Progenitor cell of endocrine pancreas (in vitro differentiated cells): ENCODE data around the gene FADS1. TPM values are rescaled to one million over a fixed set of nuclear protein-coding genes. Genes with fewer than 3 reads are reported as not detected.

Source experiments
- DNase-seq: peaks from one replicate; pipeline ENCODE4 v3.0.0; 2021; ENCODE audit warnings: low spot score; ENCODE audit not compliant: unreplicated experiment
- H3K27ac Mint-ChIP-seq: 2 replicates; pipeline ENCODE4 v1.8.0; 2021; ENCODE audit warnings: mild to moderate bottlenecking, moderate library complexity, mixed read lengths
- H3K27me3 Mint-ChIP-seq: 2 replicates; pipeline ENCODE4 v1.8.0; 2021; ENCODE audit warnings: mixed read lengths
- H3K36me3 Mint-ChIP-seq: 2 replicates; pipeline ENCODE4 v1.8.0; 2022; ENCODE audit warnings: mixed read lengths; ENCODE audit not compliant: insufficient read depth
- H3K4me1 Mint-ChIP-seq: 2 replicates; pipeline ENCODE4 v1.8.0; 2021; ENCODE audit warnings: low read depth, mixed read lengths
- H3K4me3 Mint-ChIP-seq: 2 replicates; pipeline ENCODE4 v1.8.0; 2021; ENCODE audit warnings: low read depth, mild to moderate bottlenecking, moderate library complexity, mixed read lengths
- H3K9me3 Mint-ChIP-seq: 2 replicates; pipeline ENCODE4 v1.8.0; 2021; ENCODE audit warnings: low read depth, mixed read lengths
- CTCF ChIP-seq: fragments of 200-600 bp; sonication (generic); IDR thresholded peaks from one replicate; pipeline ENCODE4 v1.5.0; 2021; ENCODE audit warnings: antibody characterized with exemption, mild to moderate bottlenecking; ENCODE audit not compliant: unreplicated experiment
- total RNA-seq: library from RNA; stranded (reverse); gene quantifications from 2 replicates; pipeline ENCODE4 v1.2.1, GENCODE V29; 2021

The FADS1 gene
- total RNA-seq, 1 donor from 2014 or later: 114 TPM

- Mint-ChIP-seq H3K27me3 (no peaks in the 10 kb centered on the region), H3K27ac (peak overlapping the region; percentile 84), H3K9me3 (no peaks in the 10 kb centered on the region), H3K4me3 (no peak overlapping the region), H3K4me1 (no peaks in the 10 kb centered on the region), H3K36me3 (peaks cover 11% of the 10 kb centered on the region)
- TF ChIP-seq CTCF: no peak
- no peak for DNase-seq
Observed at GRCh38 chr11:61777234-61778090, 39.3 kb downstream of the FADS1 start.

GRCh38 chr11:61776561-61777075, 40.2 kb downstream of the FADS1 start:
- Mint-ChIP-seq H3K4me3 (no peak overlapping the region), H3K27me3 (no peaks in the 10 kb centered on the region), H3K36me3 (peaks cover 8% of the 10 kb centered on the region), H3K9me3 (no peaks in the 10 kb centered on the region), H3K27ac (peak overlapping the region; percentile 56), H3K4me1 (no peaks in the 10 kb centered on the region)
- DNase-seq: no peak
- TF ChIP-seq CTCF: peak; percentile 61

GRCh38 chr11:61775606-61776554, 40.9 kb downstream of the FADS1 start:
- Mint-ChIP-seq H3K36me3 (peaks cover 8% of the 10 kb centered on the region), H3K9me3 (no peaks in the 10 kb centered on the region), H3K4me3 (no peak overlapping the region), H3K27ac (no peak overlapping the region), H3K4me1 (peaks cover 3% of the 10 kb centered on the region), H3K27me3 (no peaks in the 10 kb centered on the region)
- no peak for TF ChIP-seq CTCF
- DNase-seq: no peak

- no peak for DNase-seq
- TF ChIP-seq CTCF: no peak
- no peak overlapping the region for H3K27ac Mint-ChIP-seq
- H3K27me3 Mint-ChIP-seq: no peaks in the 10 kb centered on the region
- no peak overlapping the region for H3K4me3 Mint-ChIP-seq
- H3K36me3 Mint-ChIP-seq: peaks cover 8% of the 10 kb centered on the region
- no peaks in the 10 kb centered on the region for H3K9me3 Mint-ChIP-seq
- peaks cover 4% of the 10 kb centered on the region for H3K4me1 Mint-ChIP-seq
Observed at GRCh38 chr11:61775106-61775505, 41.7 kb downstream of the FADS1 start.

GRCh38 chr11:61774411-61774810, 42.4 kb downstream of the FADS1 start:
- Mint-ChIP-seq H3K4me1 (peaks cover 7% of the 10 kb centered on the region), H3K27me3 (no peaks in the 10 kb centered on the region), H3K27ac (no peak overlapping the region), H3K4me3 (no peak overlapping the region), H3K36me3 (peaks cover 8% of the 10 kb centered on the region), H3K9me3 (no peaks in the 10 kb centered on the region)
- no peak for DNase-seq
- no peak for TF ChIP-seq CTCF
